Muscle layer of duodenum (tissue), 2 donors: ENCODE data around the gene CARD11.

Experiments used
- H3K27ac ChIP-seq: one replicate; pipeline ENCODE4 v1.7.0; 2013; ENCODE audit warnings: mild to moderate bottlenecking, low read length
- H3K27me3 ChIP-seq: one replicate; pipeline ENCODE4 v1.7.0; 2013; ENCODE audit warnings: low read depth, mild to moderate bottlenecking, control low read depth, low read length
- H3K36me3 ChIP-seq, 2 donors: one replicate each; pipeline ENCODE4 v1.7.0; 2013; ENCODE audit warnings: low read length in 2 of 2, control low read depth in 1 of 2, mild to moderate bottlenecking in 1 of 2; ENCODE audit not compliant: insufficient read depth in 2 of 2, control insufficient read depth in 1 of 2
- H3K4me1 ChIP-seq, 2 donors: one replicate each; pipeline ENCODE4 v1.7.0; 2013; ENCODE audit warnings: low read length in 2 of 2, mild to moderate bottlenecking in 2 of 2, control low read depth in 1 of 2, moderate library complexity in 1 of 2; ENCODE audit not compliant: insufficient read depth in 2 of 2, control insufficient read depth in 1 of 2
- H3K4me3 ChIP-seq, 2 donors: one replicate each; pipeline ENCODE4 v1.7.0; 2013; ENCODE audit warnings: low read length in 2 of 2, low read depth in 1 of 2, mild to moderate bottlenecking in 1 of 2
- H3K9me3 ChIP-seq, 2 donors: one replicate each; pipeline ENCODE4 v1.7.0; 2013; ENCODE audit warnings: low read length in 2 of 2, control low read depth in 1 of 2, mild to moderate bottlenecking in 1 of 2; ENCODE audit not compliant: control insufficient read depth in 1 of 2
- donor health status: healthy.

Gene CARD11

DNA sequence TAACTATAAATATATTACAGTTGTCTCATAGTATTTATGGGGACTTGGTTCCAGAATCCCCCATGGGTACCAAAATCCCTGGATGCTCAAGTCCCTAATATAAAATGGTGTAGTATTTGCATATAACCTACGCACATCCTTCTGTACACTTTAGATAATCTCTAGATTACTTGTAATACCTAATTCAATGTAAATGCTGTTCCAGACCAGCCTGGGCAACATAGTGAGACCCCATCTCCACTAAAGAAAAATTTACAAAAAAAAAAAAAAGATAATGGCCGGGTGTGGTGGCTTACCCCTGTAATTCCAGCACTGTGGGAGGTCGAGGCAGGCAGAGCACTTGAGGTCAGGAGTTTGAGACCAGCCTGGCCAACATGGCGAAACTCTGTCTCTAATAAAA lies 182.2 kb downstream of the CARD11 start:
- no peak overlapping the region for H3K27ac ChIP-seq
- H3K4me3 ChIP-seq, result no peak overlapping the region
- H3K4me1 ChIP-seq, result peaks cover 7 to 12% of the 10 kb centered on the region in 2 donors
- no peaks in the 10 kb centered on the region for H3K9me3 ChIP-seq
- no peaks in the 10 kb centered on the region for H3K27me3 ChIP-seq
- H3K36me3 ChIP-seq, result no peaks in the 10 kb centered on the region

DNA sequence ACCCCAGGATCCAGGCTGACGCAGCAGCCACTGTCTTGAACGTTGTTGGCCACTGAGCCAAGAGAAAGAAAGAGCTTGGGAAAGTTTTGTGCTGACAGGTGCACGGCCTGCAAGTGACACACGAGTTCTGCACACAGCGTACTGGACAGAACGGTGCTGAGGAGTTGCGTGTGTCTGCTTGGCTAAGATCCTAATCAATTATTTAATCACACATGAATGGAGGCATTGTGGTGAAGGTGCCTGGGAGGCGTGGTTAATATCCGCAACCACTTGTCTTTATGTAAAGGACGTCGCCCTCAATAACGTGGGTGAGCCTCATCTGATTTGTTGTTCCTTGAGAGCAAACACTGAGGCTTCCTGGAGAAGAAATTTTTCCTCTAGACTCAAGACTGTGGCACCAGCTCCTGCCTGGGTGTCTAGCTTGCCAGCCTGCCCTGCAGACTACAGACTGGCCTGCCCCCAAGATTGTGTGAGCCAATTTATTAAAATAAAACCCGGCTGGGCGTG lies 183.0 kb downstream of the CARD11 start:
- H3K4me3 ChIP-seq, result no peak overlapping the region
- peaks cover 7 to 12% of the 10 kb centered on the region in 2 donors for H3K4me1 ChIP-seq
- H3K36me3 ChIP-seq, result no peaks in the 10 kb centered on the region
- no peaks in the 10 kb centered on the region for H3K9me3 ChIP-seq
- H3K27me3 ChIP-seq, result no peaks in the 10 kb centered on the region
- no peak overlapping the region for H3K27ac ChIP-seq

DNA sequence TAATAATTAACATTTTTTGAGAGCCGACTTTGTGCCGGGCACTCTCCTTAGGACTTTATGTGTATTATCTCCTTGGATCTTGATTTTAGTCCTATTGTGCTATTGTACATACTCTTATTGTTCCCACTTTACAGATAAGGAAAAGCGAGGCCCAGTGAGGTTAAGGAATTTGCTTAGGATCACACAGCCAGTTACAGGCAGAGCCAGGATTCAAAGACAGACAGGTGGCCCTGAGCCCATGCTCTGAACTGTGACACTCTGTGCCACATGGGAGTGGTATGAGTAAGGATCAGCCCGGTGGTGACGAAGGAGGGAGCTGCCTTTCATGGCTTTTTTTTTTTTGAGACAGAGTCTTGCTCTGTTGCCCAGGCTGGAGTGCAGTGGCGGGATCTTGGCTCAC lies 183.7 kb downstream of the CARD11 start:
- Histone ChIP-seq H3K9me3 (no peaks in the 10 kb centered on the region), H3K4me3 (no peak overlapping the region), H3K36me3 (no peaks in the 10 kb centered on the region), H3K4me1 (peaks cover 7 to 12% of the 10 kb centered on the region in 2 donors), H3K27me3 (no peaks in the 10 kb centered on the region), H3K27ac (no peak overlapping the region)

DNA sequence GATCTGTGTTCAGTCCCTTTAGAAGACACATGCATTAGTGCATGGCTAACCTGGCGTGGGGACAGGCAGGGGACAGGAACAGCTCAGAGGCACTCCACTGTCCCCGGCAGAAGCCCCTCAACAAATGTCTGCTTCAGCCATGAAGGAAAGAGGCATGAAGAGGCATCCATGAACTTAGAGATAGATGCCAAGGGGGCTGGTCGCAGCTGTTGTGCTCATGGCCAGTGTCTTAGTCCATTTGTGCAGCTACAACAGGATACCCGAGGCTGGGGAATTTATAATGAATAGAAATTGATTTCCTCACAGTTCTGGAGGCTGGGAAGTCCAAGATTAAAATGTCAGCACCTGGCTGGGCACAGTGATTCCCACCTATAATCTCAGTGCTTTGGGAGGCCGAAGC lies 185.0 kb downstream of the CARD11 start:
- H3K9me3 ChIP-seq, result no peaks in the 10 kb centered on the region
- peaks cover under 1 to 5% of the 10 kb centered on the region in 2 donors for H3K4me1 ChIP-seq
- no peak overlapping the region for H3K27ac ChIP-seq
- no peak overlapping the region for H3K4me3 ChIP-seq
- H3K36me3 ChIP-seq, result no peaks in the 10 kb centered on the region
- H3K27me3 ChIP-seq, result no peaks in the 10 kb centered on the region

DNA sequence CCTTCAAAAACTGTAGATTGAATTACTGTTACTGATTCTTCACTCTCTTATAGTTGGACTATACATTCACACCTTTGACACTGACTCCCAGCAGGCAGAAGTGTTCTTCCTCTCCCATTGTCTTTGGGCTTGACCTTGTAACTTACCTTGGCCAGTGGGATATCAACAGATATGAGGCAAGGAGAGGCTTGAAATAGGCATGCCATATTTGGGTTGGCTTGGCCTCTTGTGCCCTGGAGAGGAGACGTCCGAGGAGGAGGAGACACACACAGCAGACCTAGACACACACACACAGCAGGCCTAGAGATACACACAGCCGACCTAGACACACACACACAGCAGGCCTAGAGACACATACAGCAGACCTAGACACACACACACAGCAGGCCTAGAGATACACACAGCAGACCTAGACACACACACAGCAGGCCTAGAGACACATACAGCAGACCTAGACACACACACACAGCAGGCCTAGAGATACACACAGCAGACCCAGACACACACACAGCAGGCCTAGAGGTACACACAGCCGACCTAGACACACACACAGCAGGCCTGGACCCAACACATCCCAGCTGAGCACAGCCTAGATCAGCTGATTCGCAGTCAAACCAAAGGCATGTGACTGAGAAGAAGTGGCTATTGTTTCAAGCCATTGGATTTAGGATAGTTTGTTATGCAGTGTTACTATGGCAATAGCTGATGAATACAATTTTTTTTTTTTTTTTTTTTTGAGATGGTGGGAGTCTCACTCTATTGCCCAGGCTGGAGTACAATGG lies 187.1 kb downstream of the CARD11 start:
- H3K4me3 ChIP-seq, result no peak overlapping the region
- no peak overlapping the region for H3K27ac ChIP-seq
- H3K4me1 ChIP-seq, result no peaks in the 10 kb centered on the region

More for the DNA sequence above, 187.1 kb downstream of the CARD11 start:
- no peaks in the 10 kb centered on the region for H3K36me3 ChIP-seq
- no peaks in the 10 kb centered on the region for H3K27me3 ChIP-seq
- no peaks in the 10 kb centered on the region for H3K9me3 ChIP-seq
